Mesenteric fat pad (tissue), 1 donor: ENCODE measurements around the gene RMRP. TPM values are rescaled to one million over a fixed set of nuclear protein-coding genes. Genes with fewer than 3 reads are reported as not detected.

Experiments
- DNase-seq: peaks from one replicate; pipeline ENCODE4 v3.0.0-alpha.2; 2020; ENCODE audit warnings: low spot score
- long read RNA-seq: library from polyadenylated mRNA; unstranded; transcript quantifications from one replicate; pipeline ENCODE4 v2.0.0, GENCODE V29; 2020
- total RNA-seq: library from RNA; stranded (reverse); fragmentation: NEBNext Ultra II Directional; extraction: Animal tissue kit (Norgen Biotek cat#: 25700); gene quantifications from one replicate; pipeline ENCODE4 v1.2.1, GENCODE V29; 2021
- donor health status: DM: yes; HTN: yes; CAD: no.

Gene RMRP
- total RNA-seq, result 19,106 TPM
- long read RNA-seq, result 0 reads

GRCh38 chr9:35657546-35658136, at the start of gene RMRP:
TSS of gene RMRP (minus strand) at chr9:35658019.
- peak; percentile 98 for DNase-seq

DNA sequence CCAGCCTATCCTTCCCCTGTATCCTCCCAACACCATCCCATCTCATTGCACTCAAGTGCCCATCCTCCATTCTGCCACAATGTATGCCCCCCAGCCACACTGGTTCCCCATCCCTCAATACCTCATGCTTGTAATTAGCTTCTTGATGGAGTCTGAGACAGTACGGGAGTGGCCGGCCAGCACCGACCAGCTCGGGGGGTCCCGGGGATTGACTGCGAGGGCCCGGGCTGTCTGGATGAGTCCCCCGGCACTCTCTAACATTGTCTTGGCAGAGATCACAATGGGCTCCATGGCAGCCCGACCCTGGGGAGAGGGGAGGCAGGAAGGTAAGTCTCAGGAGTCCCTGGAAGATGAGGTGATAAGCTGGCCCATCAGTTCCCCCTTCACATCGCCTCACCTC, 49.1 kb upstream of the RMRP start:
- DNase-seq, result no peak

DNA sequence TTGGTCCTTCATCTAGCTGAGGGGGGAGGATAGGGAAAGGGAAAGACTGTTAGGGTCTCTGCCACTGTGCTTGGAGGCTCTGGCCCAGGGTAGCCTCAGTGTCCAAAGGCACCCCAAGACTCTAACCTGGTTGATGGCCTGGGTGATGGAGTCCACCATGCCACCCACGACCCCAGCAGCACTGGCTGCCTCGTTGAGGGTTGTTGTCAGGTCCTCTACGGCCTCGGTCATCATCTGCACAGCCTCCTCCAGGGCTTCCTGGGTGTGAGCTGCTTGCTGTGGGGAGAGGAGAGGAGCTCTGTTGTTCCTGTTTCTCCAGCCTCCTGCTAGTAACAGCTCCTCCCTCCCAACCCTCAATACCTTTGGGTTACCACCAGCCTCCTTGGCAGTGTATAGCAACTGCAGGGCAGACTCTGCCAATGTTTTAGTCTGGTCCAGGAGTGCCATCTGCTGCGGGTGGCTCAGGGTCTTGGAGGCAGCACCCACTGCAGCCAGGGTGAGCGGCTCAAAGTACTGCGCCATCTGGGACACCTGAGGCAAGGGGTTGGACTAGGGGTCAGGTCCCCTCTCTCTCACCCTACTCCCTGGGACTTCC, 48.1 kb upstream of the RMRP start:
- no peak for DNase-seq

DNA sequence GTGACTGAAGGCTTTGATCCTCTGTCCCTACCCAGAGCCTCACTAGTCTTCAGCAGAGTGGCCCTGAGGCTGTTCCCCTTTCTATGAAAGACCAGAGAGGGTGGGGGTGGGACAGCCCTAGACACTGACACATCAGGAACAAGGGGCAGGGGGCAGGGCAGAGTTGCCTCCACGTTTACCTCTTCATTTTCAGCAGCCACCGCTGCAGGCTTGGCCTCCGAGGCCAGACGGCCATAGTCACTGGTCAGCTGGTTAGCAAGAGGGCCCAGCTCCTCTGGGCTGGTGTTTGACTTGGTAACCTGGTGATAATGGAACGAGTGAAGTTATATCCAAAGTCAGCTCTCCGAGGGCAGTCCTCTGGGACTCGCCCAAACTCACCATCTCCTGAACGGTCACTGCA, 47.6 kb upstream of the RMRP start:
- no peak for DNase-seq

GRCh38 chr9:35703906-35704672, 46.3 kb upstream of the RMRP start:
- DNase-seq, result no peak

DNA sequence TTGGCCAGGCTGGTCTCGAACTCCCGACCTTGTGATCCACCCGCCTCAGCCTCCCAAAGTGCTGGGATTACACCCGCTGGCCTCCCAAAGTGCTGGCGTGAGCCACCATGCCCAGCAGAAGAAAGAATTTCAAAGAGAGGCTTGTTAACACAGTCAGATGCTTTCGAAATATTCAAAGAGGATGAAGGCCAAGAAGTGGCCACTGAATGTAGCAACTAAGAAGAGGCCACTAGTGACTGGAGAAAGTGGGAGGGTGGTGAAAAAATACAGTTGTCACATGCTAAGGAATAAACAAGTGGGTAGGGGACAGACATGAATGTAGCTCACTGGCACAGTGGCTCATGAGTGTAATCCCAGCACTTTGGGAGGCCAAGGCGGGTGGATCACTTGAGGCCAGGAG, 44.9 kb upstream of the RMRP start:
- no peak for DNase-seq

DNA sequence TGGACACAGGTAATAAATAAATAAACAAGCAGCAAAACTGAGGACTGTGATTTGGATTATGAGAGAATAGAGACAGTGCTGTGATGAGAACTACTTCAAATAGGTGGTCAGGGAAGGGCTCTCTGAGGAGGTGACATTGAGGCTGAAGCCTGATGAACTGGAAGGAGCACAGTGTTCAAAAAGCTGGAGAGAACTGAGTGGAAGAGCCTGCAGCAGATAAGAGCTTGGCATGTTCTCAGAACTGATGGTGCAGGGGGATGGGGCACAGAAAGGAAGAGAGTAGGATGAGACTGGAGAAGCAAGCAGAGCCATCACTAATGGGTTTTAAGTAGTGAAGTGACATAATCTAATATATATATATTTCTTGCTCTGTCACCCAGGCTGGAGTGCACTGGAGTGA, 43.1 kb upstream of the RMRP start:
- DNase-seq, result no peak

DNA sequence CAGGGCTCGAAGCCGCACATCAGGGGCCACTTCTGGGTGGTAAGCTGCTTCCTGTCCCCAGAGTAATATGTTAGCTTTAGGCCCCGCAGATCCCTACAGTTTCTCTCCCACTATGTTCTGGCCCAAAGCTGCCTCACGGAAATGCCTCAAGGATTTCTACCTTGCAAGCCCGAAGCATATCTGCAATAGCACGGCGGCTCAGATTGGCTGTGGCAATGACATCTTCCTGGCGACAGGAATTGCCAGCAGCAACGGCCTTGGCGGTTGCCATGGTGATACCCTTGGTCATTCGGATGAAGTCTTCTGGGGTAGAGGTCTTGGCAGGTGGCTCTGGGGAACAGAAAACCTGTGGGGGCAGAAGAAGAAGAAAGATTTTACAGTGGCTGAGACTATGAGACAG, 42.2 kb upstream of the RMRP start:
- DNase-seq, result no peak

- DNase-seq, result no peak
Observed at GRCh38 chr9:35698231-35698630, 40.4 kb upstream of the RMRP start.

- no peak for DNase-seq
Observed at GRCh38 chr9:35697486-35697885, 39.7 kb upstream of the RMRP start.

DNA sequence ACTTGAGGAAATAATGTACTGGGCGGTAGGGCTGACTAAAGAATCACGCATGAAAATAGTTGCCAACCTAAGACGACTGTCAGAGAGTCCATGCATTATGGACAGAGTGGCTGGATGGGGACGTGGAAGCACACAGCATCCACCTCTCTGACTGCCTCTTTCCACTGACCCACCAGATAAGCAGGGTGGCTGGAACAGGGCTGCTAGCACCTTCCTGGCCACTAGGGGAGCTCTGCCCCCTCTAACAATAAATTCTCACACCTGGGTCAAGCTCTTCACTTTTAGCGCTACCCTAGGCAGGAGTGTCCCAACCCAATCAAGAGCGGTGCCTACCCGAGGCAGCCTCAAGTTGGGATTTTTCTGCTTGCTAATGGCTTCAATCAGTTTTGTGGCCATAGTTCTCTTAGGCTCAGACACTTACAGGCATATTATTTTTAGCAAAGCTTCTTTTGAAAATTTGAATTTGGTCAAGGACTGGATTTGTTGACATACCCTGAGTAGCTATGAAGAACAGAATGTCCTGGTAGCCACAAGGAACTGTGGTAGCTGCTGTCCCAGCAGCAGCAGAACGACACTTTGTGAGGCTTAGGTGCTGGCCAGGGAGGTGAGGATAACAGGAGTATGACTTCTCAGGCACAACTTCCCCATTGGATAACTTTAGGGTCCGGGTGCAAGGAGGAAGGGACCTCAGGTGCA, 38.8 kb upstream of the RMRP start:
- DNase-seq, result no peak

GRCh38 chr9:35695943-35696401, 38.2 kb upstream of the RMRP start:
- DNase-seq, result no peak

DNA sequence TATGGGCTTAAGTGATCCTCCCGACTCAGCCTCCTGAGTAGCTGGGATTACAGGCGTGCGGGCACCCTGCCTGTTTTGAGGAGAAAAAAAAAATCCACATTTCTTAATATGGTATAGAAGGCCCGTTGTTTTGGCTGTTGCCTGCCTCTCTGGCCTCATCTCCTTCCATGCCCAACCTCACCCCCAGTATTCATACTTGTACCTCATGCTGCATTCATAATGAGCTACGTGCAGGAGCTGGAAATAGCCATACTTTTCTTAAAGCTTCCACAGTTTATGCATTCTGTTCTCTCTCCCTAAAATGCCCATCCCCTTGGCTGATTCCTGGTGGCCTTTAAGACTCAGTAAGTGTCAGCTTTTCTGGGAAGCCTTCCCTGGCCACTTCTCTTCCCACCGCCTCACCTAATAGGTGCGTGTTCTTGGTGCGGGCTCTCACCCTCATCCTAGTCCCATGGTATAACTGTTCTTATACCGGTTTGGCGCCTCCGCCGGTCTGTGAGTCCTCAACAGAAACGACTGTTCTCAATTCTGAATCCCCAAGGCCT, 34.0 kb upstream of the RMRP start:
- no peak for DNase-seq

- DNase-seq, result no peak
Observed at GRCh38 chr9:35691334-35691650, 33.5 kb upstream of the RMRP start.

GRCh38 chr9:35690614-35691333, 33.0 kb upstream of the RMRP start:
- peak; percentile 93 for DNase-seq

DNA sequence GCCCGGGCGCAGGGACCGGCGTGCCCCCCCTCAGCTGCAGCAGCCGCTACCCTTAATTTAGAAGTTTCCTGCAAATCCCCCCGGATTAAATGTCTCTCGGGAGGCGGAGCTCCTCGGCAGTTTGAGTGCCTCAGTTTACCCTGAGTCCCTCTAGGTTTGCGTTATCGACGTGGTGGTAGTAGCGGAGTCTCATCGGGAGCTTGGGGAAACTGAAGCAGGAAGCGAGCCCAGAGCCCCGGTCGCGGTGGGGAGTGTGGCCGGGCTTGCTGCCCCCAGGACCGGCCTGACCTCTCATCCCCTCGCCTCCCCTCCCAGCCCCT, 32.4 kb upstream of the RMRP start:
- no peak for DNase-seq

DNA sequence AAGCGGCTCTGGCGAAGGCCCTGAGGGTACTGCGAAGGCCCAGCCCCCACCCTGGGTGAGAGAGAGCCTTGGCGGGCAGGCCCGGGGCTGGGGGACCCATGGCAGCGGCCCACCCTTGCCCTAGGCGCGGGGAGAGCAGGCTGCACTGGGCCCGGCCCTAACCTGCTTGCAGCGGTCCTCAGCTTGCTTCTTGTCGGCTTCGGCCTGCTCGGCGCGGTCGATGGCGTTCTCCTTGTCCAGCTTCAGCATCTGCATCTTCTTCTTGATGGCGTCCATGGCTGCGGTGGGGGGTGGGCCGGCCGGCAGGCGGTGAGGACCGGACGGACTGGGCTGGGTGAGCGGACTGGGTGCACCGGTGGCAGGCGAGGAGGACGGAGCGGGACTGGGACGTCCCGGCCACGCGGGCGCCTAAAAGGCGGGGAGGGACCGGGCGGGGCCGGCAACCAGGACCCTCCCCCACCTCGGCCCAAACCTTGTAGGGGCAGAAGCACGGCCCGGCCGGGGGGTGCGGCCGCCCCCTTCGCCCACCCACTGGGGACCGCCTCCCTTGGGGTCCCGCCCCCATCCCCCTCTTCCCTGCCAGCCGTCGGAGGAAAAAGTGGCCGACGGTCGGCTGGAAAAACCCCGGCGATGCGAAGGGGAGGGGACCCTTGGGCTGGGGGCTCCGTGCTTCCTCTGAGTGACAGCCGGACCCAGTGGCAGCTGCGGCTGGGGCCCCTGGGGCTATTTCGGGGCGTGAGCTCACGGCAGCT, 31.9 kb upstream of the RMRP start, which contains the start of gene TPM2:
TPM2 (minus strand) TSS at position 384 of the 752 bp plus-strand sequence; CDS start at position 276, 108 bp downstream.
- DNase-seq, result no peak

GRCh38 chr9:35688558-35689541, 31.0 kb upstream of the RMRP start:
- DNase-seq, result no peak

- DNase-seq, result no peak
Observed at GRCh38 chr9:35687972-35688557, 30.2 kb upstream of the RMRP start.
